GM18498 (cell line): Measurements from ENCODE around the gene DYNC2LI1.
"Not testable (repeated sequence)": the region's sequence is repeated elsewhere in the genome, so short reads cannot be mapped to it uniquely, and the experiment has no call there.

Source experiments
- ATAC-seq: cut with Tn5 transposase; IDR thresholded peaks from one replicate; pipeline ENCODE4 v1.9.1; 2021; ENCODE audit warnings: mild to moderate bottlenecking, moderate library complexity; ENCODE audit not compliant: unreplicated experiment

The DYNC2LI1 gene

DNA sequence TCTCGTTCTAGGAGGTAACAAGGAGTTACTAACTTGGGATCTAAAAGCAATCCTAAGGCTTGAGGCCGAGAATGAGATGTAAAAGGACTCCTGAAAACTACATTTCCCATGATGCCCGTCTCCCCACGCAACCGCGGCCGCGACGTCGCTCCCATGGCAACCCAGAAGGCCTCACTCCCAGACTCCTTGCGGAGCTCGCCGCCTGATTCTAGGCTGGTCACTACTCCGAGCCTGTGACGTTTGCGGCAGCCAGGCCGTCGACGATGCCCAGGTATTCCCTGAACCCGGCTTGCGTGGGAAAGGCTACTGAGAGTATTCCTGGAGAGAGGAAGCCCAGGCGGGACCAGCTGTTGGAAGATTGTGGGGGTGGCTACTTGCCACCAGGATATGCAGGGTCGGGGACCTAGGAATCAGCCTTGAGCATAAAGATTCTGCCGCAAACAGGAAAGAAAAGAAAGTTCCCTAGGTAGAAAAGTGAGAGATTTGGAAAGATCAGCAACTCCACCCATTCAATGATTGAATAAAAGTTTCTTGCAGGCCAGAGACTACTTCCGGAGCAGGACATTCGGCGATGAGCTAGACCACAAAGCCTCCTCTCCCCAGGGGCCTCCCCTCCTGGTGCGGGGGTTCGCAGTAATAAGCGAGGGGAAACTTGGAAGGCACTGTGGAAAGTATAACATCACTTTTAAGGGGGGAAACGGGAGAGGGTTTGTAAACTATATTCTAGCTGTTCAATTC is at the start of gene DYNC2LI1:
Gene DYNC2LI1, plus strand, starts transcription at position 164 of the 738 bp plus-strand sequence. Its CDS starts 100 bp downstream, at position 264.
- ATAC-seq = peak; percentile 99

DNA sequence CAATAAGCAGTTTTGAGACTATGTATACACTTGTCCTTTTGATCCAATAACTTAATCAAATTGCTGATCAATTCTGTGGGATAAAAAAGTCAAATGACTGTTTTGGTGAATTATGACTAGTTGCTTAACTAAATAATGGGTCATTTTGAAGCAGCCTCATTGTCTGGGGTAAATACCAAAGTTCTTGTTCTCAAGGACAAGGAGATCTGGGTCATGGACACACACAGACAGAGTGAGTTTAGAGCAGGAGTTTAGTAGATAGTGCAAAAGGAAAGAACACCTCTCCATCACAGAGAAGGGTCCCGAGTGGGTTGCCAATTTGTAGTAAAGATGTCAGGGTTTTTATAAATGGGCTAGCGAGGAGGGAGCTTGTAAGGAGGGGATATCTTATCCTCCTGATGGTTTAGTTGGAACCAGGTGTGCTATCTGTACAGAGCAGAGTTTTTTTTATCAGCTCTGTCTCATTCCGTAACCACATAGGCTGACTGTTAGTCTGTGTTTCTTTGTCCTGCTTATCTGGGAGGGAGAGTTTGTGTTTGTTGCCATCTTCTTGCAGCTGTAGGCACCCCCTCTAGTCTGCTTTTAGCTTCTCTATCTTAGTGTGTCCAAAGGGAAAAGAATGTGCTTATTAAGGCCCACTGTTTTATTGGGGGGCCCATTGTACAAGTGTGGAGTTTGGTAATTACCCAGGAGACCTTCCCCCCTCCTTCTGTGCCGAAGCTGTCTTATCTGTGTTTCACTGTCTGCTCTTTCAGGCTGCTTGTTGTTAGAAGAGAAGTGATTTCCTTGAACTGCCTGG is 48.9 kb upstream of the DYNC2LI1 start:
- ATAC-seq = no peak

DNA sequence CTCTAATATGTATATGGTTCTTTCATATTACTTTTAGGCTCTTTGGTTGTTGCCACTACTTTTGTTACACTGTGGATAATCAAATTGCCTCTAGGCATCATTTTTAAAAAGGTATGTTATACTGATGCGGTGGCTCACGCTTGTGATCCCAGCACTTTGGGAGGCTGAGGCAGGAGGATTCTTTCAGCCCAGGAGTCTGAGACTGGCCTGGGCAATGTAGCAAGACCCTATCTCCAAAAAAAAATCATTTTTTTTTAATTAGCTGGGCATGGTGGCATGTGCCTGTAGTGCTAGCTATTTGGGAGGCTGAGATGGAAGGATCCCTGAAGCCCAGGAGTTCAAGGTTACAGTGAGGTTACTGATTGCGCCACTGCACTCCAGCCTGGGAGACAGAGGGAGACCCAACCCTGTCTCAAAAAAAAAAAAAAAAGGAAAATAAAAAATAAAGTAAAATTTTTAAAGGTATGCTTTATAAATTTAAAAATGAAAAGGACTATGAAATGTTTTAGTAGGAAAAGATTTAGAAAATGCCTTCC is 48.1 kb upstream of the DYNC2LI1 start:
- ATAC-seq = no peak

DNA sequence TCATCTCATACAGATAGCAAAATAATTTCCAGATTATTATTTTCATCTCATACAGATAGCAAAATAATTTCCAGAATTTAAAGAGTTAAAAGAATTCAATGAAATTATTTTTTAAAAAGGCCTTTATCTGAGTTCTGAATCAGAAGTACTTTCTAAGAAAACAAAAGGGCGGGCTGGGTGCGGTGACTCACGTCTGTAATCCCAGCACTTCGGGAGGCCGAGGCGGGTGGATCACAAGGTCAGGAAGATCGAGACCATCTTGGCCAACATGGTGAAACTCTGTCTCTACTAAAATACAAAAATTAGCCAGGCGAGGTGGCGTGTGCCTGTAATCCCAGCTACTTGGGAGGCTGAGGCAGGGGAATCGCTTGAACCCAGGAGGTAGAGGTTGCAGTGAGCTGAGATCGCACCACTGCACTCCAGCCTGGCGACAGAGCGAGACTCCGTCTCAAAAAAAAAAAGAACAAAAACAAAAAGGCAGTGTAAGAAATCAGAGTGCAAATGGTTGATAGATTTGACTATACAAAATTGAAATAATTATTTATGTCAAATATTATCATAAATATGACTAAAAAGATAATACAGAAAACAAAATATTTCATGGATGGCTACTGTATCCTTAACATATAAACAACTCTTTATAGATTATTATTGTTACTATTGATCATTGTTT is 46.7 kb upstream of the DYNC2LI1 start:
- not testable (repeated sequence) for ATAC-seq

DNA sequence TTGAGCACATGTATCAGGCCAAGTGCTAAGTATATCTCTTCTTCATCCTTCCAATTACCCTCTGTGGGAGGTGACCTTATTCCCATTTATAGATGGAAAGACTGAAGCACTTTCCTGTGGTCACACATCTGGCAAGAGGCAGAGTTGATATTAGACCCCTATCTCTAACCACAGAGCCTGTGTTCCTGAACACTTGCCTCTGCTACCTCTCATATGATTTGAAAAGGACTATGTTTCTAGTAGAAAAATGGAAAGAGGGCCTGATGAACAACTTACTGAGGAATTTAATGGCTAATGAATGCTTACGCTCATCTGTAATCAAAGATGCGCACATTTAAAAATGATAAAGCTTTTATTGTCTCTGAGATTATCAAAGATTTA is 46.2 kb upstream of the DYNC2LI1 start:
- no peak for ATAC-seq

DNA sequence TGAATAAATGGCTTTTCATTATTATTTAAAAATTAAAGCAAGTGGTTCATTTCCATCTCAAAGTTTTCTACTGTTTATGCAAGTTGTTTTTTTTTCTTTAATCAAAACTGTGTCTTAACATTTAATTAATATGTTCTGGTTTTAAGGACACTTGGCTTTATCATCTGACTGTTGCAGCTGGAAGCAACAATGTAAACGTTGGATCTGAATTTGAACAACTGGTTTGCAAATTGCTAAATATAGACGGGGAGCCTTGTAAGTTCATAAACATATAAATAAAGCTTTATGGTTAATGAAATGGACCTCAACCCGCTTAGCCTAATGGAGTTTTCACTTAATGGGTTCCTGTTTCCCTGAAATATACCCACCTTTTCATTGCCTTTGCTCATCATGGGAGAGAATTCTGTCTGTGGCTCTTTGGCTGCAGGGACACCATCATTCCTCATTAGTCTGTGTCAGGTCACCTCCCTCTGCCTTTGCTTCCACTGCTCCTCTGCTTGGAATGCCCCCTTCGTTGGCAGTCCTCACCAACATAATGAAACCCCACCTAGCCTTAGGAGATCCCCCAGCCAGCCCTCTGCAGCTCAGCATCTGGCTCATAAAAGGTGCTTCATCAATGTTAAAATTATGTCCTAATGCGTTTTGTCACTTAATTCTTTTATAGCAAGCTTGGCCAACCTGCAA is 44.2 kb upstream of the DYNC2LI1 start:
- no peak for ATAC-seq

DNA sequence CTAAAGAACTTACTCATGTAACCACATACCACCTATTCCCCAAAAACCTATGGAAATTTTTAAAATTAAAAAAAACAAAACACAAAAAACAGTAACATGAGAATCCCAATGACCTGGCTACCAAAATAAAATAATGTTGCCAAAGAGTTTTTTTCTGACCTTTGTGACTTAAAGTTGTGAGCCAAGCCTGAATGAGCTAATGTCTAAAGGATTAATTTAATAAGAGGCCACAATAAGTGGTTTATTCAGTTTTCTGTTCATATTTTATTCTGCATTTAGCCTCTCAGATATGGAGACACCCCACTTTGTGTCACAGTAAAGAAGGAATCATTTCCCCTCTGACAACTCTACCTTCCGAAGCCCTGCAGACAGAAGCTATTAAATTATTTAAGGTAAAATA is 42.6 kb upstream of the DYNC2LI1 start:
- ATAC-seq = no peak

DNA sequence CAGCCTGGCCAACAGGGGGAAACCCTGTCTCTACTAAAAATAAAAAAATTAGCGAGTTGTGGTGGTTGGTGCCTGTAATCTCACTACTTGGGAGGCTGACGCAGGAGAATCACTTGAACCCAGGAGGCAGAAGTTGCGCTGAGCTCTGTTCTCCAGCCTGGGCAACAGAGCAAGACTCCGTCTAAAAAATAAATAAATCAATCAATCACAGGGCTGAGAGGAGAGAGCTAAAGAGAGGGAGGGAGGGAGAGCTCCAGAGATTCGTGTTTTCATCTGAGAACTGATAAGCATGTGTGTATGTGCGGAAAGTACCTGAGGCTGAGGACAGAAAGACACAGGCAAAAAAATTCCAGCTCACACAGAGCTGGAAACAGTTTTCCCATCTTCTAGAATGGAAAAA is 37.2 kb upstream of the DYNC2LI1 start:
- ATAC-seq = no peak

DNA sequence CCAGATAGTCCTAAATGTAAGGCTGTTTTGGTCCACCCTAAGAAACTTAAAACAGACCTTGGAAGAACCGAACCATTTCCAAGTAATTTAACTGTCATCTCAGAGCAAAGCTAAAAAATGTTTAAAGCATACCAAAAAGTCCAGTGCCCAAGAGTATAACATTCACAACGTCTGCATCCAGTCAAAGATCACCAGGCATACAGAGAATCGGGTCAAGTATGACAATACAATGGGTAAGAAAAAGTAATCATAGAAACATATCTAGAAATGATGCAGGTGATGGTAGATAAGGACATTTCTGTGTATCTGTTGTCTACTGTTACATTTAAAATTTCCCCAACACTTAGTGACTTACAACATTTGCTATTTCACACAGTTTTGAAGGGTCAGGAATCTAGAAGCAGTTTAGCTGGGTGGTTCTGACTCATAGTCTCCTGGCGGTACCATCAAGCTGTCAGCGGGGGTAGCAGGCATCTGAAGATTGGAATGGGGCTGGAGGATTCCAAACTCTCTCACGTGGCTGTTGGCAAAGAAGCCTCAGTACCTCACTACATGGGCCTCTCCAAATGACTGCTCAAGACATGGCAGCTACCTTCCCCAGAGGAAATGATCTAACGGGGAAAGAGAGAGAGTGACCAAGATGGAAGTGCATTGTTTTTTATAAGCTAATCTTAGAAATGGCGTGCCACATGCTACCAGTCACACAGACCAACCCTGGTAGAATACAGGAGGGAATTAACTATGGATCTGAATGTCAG is 36.6 kb upstream of the DYNC2LI1 start:
- ATAC-seq = no peak

DNA sequence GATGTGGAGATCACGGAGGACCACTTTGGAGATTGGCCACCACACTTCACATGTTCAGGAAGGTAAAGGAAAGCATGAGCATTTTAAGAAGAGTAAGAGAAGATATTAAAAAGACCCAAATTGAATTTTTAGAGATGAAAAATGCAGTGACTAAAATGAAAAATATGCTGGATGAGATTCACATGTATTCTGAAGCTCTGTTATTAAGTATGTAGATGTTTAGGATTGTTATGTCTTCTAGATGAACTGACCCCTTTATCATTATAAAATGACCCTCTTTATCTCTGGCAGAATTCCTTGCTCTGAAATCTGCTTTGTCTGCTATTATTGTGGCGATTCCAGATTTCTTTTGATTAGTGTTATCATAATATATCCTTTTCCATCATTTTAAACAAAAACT is 36.0 kb upstream of the DYNC2LI1 start:
- no peak for ATAC-seq

DNA sequence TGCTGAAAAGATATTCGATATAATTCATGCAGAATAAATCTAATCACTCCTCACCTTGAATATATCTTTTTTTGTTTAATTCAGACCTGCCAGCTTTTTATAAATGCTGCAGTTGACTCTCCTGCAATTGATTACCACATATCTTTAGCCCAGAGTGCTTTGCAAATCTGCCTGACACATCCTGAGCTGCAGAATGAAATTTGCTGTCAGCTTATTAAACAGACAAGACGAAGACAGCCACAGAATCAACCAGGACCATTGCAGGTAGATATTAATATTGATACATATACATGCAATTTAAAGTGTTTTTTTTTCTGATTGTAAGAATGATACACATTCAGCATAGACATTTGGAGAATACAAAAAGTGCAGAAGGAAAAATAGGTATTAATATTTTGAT is 35.6 kb upstream of the DYNC2LI1 start:
- no peak for ATAC-seq

DNA sequence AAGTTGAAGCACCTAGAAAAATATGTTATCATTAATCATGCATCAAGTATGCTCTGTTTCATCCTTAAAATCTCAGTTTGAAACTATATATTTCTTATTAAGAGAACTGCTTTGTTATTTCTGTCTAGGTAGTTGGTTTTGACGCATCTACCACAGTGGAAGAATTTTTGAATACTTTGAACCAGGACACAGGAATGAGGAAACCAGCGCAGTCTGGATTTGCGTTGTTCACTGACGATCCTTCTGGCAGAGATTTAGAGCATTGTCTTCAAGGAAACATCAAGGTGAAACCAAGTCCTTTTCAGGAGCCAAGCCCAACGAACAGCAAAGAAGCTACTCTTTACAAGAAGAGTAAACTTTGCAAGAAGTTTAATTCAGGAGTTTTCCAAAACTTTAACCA is 30.1 kb upstream of the DYNC2LI1 start:
- no peak for ATAC-seq

DNA sequence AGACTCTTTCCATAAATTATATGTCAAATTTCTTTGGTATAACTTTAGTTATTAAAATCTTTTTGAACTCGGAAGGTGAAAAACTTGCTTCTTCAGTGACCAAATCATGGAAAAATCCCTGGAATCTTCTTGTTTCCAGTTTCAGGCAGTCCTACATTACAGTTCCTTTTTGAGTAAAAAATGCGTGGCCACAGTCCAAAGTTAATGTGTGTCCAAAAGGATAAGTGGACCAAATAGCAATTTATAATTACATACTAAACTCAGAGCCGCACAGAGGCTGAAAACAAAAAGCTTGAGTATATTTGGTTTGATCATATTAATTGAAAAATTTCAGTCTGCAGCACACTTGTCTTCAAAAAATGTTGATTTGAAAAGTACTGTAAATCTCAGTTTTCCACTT is 28.4 kb upstream of the DYNC2LI1 start:
- no peak for ATAC-seq

DNA sequence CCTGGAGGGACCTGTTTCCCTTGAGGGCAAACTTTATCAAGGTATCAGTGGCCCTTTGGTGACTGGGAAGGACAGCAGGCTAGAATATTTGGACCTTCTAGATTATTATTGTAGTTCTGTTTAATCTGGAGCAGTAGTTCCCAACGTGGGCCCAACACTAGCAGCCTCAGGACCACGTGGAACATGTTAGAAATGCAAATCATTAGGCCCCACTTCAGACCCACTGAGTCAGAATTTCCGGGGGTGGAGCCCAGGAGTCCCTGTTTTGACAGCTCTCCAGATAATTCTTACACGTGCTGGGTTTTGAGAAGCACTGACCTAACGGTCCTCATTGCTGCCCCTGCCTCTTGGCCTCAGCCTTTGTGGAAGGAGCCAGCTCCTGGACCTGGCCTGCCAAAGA is 25.5 kb upstream of the DYNC2LI1 start:
- ATAC-seq = no peak

DNA sequence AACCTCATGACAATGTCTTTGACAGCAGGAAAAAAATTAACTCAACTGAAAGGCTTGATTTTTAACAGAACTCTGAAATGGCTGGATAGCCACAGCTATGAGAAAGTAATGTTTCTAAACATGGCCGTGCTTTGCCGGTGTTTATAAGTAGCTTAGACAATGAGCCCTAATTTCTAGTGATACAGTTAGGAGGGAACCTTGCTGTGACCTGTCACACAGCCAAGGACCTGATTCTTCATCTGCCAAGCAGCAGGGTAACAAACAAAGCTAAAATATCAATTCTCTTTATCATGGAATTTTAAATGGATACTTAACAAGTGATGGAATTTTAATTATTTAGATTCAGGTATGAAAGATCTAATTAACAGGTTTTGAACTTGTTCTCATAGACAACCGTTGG is 24.3 kb upstream of the DYNC2LI1 start:
- ATAC-seq = no peak

DNA sequence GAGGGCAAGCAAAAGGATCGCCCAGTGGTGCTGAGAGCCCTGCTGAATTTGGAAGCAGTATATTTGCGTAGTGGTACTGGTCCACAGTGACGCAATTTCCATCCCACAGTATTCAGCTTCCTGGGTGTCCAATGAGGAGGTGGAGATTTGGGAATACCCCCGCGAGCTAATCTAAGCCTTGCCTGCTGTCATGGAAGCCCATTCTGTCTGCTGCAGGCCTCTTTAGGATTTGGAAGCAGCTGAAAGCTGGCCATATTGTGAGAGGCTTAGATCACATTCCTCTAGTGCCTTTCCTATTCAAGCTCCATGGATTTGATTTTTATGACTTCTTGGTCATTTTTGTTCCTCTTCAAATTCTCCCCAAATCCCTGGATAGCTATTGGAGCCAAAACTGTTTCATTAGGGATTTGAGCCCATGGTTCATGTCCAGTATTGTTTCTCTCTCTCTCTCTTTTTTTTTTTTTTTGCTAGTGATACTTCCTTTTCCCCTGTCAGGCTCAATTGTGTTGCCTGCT is 22.3 kb upstream of the DYNC2LI1 start:
- ATAC-seq = no peak

DNA sequence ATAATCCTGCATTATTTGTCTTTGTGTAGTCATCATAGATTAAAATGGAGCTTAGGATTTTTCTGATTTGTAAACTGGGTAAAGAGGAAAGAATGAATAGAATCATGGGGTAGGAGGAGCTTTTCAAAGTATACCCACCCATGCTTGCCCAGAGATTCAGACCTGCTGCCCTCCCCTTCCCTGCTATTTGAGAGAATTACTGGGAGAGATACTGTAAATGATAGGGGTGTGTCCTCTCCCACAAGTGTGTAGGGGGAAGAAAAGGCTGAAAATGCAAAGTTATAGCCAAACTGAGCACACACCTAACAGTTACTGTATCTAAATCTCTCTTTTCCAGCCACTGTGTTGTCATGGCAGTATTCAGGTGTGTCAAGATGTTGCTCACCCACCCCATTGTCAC is 21.5 kb upstream of the DYNC2LI1 start:
- ATAC-seq = no peak

DNA sequence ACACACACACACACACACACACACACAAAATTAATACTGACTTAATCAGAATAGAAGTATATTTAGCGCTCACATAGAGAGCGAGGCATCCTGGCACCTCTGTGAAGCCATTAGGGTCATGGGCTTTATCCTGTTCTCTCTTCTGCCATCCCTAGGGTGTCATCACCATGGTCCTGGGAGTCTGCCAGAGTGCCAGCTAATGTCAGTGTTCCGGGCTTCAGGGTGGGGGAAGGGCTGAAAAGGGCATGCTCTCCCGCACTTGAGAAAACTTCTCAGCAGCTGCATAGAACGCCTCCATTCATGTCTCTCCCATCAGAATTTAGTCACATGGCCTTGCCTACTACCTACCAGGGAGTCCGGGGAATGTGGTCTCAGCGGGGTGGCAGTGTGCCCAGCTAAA is 19.7 kb upstream of the DYNC2LI1 start:
- ATAC-seq = no peak

DNA sequence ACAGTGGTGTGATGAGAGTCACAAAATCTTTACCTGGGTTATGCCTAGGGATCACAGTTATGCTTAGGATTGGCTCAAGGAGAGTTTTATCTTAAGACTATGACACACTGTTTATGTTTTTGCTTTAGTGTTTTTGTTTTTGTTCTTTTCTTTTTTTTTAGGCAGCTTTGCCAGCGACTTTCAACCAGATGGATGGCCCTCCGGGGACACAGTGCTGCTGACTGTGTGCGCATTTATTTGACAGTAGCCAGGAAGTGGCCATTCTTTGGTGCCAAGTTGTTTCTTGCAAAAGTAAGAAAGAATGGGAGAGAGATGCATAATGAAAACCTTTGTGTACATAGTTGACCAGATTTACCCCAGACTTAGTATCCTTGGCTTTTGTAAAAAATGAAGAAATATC is 15.1 kb upstream of the DYNC2LI1 start:
- ATAC-seq = no peak

DNA sequence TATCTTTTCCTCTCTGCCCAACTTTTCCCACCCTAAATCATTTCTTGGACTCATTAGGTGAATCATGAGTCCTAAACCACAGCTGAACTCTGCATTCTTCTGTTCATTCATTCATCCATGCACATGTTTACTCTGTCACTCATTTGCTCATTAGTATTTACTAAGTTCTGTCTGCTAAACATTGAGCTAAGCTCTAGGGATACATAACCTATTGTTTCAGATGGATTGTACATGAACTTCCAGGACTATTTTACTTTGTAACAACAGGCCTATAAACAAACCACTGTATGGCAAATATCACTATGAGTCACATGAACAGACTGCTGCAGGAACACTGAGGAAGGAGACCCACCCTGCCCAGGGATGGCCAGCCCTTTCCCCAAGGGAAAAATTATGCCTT is 14.6 kb upstream of the DYNC2LI1 start:
- no peak for ATAC-seq
